Epithelial cell of proximal tubule (primary cell): ENCODE results near the gene SNRPA. TPM values are rescaled to one million over a fixed set of nuclear protein-coding genes. Genes with fewer than 3 reads are reported as not detected.
A peak's percentile ranks its signal among the peaks of the same experiment; 100 is the strongest.
"Not testable (repeated sequence)": the region's sequence is repeated elsewhere in the genome, so short reads cannot be mapped to it uniquely, and the experiment has no call there.

Source experiments
- DNase-seq: peaks from one replicate; pipeline ENCODE4 v3.0.0-alpha.2; 2011; ENCODE audit warnings: low read depth
- H3K4me3 ChIP-seq: 2 replicates; pipeline ENCODE4 v1.5.1; 2011; ENCODE audit warnings: low read depth, mild to moderate bottlenecking, low read length
- CTCF ChIP-seq: conservative IDR thresholded peaks from 2 replicates; pipeline ENCODE4 v1.5.1; 2012; ENCODE audit warnings: low read depth, mild to moderate bottlenecking, low read length
- total RNA-seq: library from RNA; depleted of rRNA; stranded (reverse); fragments of >200 nt; gene quantifications from 2 replicates; pipeline ENCODE4 v1.2.3, GENCODE V29; 2015

SNRPA gene
- total RNA-seq, 1 donor from 2014 or later: 169 TPM

GRCh38 chr19:40809358-40810086 lies 58.5 kb downstream of the SNRPA start:
- no peak for DNase-seq
- H3K4me3 ChIP-seq: no peak overlapping the region
- no peak for TF ChIP-seq CTCF

GRCh38 chr19:40810160-40810559 lies 59.2 kb downstream of the SNRPA start:
- H3K4me3 ChIP-seq: peak overlapping the region; percentile 47
- no peak for DNase-seq
- no peak for TF ChIP-seq CTCF

DNA sequence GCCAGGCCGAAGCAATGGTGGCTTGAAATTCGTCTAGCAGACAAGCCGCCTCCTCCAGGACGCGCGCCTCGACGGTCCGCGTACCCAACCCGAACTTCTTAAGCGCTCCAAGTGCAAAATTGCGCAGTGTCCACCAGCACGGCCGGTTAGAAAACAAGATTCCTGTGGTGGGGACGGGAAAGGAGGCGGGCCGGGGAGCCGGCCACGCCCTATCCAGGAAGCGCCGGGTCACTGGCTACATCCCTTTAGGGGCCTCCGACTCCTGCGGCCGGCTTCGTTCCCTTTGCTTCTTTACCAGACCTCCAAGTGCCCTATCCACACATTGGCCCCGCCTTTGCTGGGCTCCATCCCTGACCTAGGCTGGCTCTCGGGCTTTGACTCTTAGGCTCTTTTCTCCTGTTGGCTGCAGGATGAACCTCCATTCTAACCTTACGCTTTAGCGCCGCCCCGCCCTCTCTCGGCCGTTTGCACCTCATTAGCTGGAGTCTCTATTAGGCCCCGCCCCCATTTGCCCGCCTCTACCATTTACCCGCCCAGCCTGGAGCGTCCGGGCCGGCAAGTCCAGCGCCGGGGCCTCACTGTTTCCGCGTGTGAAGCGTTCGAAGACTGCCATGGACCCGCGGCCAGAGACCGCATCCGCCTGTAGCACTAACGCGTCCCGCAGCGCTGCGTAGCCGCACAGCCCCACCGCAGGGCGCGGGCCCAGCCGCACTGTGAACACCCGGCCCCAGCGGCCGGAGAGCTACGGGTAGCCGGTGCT lies 59.8 kb downstream of the SNRPA start:
- H3K4me3 ChIP-seq: peak overlapping the region; percentile 47
- DNase-seq: not testable (repeated sequence)

DNA sequence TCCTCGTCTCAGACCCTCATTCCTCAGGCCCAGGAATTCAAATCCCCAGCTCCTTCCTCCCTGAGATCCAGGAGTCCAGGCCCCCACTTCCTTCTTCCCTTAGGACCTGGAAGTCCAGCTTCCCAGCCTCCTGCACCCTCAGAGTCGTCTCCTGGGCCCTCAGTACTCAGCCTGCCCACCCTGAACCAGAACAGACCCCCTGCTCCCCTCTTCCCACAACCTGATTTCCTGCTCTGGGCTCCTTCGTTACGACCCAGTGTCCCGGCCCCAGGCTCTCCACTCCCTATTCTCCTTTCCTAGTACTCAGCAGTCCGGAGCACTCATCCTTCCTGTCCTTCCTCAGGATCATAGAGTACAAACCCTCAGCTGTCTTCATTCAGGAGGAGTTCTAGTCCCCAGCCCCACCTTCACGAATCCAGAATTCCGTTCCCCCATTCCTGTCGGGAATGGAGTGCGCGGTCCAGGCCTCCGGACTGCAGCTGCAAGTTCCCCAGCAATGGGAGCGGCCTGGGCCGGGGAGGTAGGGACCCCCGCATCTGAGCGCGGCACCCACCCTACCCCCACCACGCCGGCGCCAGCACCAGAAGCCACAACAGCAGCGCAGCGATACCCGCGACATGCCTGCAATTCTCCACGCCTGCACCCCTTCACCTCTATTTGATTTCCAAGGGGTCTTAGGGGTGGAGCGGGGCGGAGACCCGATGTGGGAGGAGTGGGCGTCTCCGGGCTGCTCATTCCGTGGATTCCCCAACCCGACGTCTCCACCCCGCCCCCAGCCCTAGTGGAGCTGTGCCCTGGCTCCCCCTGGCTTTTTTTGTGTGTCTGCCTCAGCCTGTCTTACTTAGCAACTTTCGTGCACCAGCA lies 60.7 kb downstream of the SNRPA start:
- no peak for DNase-seq
- peak overlapping the region; percentile 47 for H3K4me3 ChIP-seq
- no peak for TF ChIP-seq CTCF

- DNase-seq, H3K4me3 ChIP-seq: not testable (repeated sequence)
These were observed 61.6 kb downstream of the SNRPA start for GRCh38 chr19:40812571-40812970.

- no peak overlapping the region for H3K4me3 ChIP-seq
- TF ChIP-seq CTCF: no peak
- no peak for DNase-seq
These were observed 62.2 kb downstream of the SNRPA start for GRCh38 chr19:40813182-40813581.

Other genes with a start within 250 kb of the SNRPA start
- 108 and 113 TPM in 2 replicates for gene SHKBP1, start 174.3 kb upstream of the SNRPA start, total RNA-seq
- 24.4 and 149 TPM in 2 replicates for gene LTBP4, start 149.8 kb upstream of the SNRPA start, total RNA-seq
- 13.3 and 32.0 TPM in 2 replicates for gene NUMBL, start 60.6 kb upstream of the SNRPA start, total RNA-seq
- 20.9 and 30.5 TPM in 2 replicates for gene COQ8B, start 34.3 kb upstream of the SNRPA start, total RNA-seq
- gene ITPKC, start 34.1 kb upstream of the SNRPA start, total RNA-seq: 13.7 and 17.6 TPM in 2 replicates
- 2.2 and 3.3 TPM in 2 replicates for gene ACTMAP, start 726 bp upstream of the SNRPA start, total RNA-seq
- gene MIA, start 24.3 kb downstream of the SNRPA start, total RNA-seq: 0.80 TPM in 1 of 2 replicates, not detected in the other
- 20.6 and 23.6 TPM in 2 replicates for gene RAB4B, start 27.0 kb downstream of the SNRPA start, total RNA-seq
- 78.9 and 90.3 TPM in 2 replicates for gene EGLN2, start 48.0 kb downstream of the SNRPA start, total RNA-seq
- not detected in 2 replicates for gene CYP2A6, start 99.2 kb downstream of the SNRPA start, total RNA-seq
- gene CYP2A7, start 131.0 kb downstream of the SNRPA start, total RNA-seq: not detected in 2 replicates
- gene CYP2B6, start 240.1 kb downstream of the SNRPA start, total RNA-seq: 0.46 and 0.80 TPM in 2 replicates